Adipose tissue (tissue), 3 donors: ENCODE results near the gene RBM33. TPM values are rescaled to one million over a fixed set of nuclear protein-coding genes. Genes with fewer than 3 reads are reported as not detected.
"Not testable (repeated sequence)": the region's sequence is repeated elsewhere in the genome, so short reads cannot be mapped to it uniquely, and the experiment has no call there.

ENCODE experiments used
- H3K27ac ChIP-seq: one replicate; pipeline ENCODE4 v1.5.1; 2013; ENCODE audit warnings: low read depth, low read length
- WGBS, 3 donors: extraction: QIAGEN DNeasy Blood & Tissue Kit; methylation state at CpG; one replicate each; pipeline ENCODE4 v1.1.7; 2013; 5-methylcytosine and 5-hydroxymethylcytosine counted together
- polyA plus RNA-seq, 3 donors: library from polyadenylated mRNA; stranded (reverse); fragments of 200-250 nt; gene quantifications; one replicate each; pipeline ENCODE4 v1.2.3, GENCODE V29; 2013
- donor health status: healthy with polysubstance abuse.
- donor health status: Bipolar disorder and iron deficiency.
- donor health status: healthy.

Gene RBM33
- polyA plus RNA-seq, 3 donors, result 10.6 to 18.9 (median 12.6) TPM

DNA sequence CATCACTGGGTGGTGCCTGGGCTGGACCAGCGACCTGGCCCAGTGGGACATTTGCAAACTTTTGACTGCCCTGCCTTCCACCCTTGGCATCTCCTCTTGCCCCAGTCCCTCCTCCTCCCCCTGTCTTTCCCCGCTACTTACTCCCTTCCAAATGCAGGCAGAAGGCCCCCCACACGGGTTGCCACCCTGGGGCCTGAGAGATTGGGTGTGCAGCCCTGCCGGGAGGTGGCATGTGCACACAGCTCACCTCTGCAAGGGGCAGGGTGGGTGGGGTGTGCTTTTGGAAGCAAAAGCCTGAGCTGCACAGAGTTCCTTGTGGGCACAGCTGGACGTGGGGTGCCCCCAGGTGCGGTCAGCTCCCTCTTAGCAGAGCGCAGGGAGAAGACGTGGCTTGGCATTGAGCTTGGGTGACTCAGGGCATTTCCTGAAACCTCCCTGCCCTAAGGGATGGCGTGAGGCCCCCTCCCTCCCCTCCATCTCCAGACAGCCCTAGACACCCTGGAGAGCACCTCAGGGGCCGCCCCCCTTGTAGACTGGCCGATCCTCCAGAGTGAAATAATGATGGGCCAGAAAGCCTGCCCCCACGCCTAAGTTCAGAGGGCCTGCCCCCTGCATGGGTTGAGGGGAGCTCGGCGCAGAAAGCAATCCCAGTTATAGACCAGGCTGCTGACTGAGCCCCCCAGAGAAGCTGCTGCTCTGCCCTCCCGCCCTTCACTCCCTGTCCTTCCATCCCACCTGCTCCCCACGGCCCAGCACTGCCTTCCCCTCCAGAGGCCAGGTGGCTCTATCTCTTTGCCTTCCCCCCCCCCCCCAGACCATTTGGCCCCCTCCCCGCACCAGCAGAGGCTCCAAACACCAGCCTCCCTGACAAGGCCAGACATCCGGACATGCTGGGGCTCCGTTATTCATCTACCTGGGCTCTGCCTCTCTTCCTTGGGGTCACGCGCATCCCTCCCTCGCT, 170.1 kb downstream of the RBM33 start:
- H3K27ac ChIP-seq, result no peak overlapping the region
- 9 to 23% (median 17%) methylated on average over 22 of the region's 22 CpGs for WGBS, 3 donors

DNA sequence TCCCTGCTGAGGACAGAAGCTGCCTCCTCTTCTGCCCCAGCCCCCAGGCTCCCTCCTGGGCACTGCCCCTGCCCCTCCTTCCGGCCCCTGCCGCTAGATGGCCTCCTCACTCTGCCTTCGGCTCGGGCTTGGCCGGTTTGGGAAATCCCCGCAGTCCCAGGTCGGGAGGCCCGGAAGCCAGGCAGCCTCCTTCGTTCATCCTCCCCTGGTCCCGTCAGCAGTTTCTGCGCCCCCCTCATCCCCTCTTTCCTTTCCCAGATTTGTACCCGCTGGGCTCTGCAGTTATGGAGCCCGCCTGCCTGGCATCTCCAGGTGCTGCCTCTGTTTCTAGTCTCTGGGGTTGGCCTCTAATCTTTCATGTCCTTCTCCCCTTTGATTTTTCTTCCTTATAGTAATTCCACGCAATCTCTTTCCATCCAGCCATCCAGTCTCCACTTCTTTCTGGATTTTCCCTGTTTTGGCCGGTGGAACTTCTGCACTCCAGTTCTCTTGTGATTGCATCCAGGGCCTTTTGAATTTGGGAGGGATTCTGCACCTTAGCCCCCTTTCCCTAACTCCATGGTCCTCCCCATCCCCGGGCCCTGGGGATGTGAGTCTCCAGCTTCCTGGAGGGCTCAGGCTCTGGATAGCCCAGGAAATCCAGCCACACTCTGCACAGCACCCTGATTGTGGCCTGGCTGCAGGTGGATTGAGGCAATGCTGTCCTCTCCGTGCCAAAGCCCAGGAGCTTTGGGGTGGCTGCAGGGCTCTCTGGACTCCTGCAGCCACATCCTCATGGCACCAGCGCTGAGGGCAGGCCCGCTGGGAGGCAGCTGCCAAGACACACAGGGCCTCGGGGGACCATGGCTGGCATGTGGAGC, 171.1 kb downstream of the RBM33 start:
- WGBS, 3 donors, result 30 to 32% (median 31%) methylated on average over 20 of the region's 20 CpGs
- H3K27ac ChIP-seq, result no peak overlapping the region

DNA sequence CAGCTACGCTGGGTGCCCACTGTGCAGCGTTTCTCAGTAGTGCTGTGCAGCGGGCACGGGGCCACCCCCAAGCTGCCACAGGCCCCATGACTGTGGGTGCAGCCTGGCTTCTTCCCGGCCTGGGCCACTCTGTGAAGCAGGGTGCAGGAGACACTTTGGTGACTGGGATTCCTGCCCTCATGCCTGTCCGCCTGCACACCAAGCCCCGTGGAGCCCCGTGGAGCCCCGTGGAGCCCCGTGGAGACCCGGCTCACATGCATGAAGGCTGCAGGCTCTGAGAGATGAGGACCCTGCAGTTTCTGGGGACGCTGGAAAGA, 171.7 kb downstream of the RBM33 start:
- WGBS, 3 donors, result 85 to 89% (median 89%) methylated on average over 11 to 12 of the region's 12 CpGs
- H3K27ac ChIP-seq, result no peak overlapping the region

DNA sequence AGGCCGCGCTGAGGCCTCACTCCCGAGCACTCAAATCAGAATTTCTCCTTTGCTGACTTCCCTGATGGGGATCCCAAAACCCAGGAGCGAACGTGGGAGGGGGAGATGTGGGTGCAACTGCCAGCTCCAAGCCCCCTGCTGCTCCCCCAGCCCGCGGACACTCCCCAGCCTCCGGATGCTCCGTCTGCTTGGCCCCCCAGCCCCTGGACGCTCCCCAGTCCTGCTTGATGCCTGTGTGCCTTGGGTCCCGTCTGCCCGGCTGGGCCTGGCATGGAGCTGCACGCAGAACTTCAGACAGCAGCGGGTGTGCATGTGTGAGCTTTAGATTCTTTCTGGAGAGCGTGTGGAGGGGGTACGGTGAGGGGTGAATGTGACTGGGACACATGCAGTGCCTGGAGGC, 172.5 kb downstream of the RBM33 start:
- 85 to 91% (median 89%) methylated on average over 16 of the region's 16 CpGs for WGBS, 3 donors
- H3K27ac ChIP-seq, result no peak overlapping the region

DNA sequence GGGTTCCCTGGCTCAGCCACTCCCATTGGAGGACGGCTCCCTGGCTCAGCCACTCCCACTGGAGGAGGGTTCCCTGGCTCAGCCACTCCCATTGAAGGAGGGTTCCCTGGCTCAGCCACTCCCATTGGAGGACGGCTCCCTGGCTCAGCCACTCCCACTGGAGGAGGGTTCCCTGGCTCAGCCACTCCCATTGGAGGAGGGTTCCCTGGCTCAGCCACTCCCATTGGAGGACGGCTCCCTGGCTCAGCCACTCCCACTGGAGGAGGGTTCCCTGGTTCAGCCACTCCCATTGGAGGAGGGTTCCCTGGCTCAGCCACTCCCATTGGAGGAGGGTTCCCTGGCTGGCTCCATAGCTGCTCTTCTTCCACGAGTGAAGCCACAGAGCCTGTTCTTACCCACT, 173.1 kb downstream of the RBM33 start:
- WGBS, 3 donors, result 55 to 74% (median 62%) methylated on average over 2 to 4 of the region's 4 CpGs
- not testable (repeated sequence) for H3K27ac ChIP-seq

DNA sequence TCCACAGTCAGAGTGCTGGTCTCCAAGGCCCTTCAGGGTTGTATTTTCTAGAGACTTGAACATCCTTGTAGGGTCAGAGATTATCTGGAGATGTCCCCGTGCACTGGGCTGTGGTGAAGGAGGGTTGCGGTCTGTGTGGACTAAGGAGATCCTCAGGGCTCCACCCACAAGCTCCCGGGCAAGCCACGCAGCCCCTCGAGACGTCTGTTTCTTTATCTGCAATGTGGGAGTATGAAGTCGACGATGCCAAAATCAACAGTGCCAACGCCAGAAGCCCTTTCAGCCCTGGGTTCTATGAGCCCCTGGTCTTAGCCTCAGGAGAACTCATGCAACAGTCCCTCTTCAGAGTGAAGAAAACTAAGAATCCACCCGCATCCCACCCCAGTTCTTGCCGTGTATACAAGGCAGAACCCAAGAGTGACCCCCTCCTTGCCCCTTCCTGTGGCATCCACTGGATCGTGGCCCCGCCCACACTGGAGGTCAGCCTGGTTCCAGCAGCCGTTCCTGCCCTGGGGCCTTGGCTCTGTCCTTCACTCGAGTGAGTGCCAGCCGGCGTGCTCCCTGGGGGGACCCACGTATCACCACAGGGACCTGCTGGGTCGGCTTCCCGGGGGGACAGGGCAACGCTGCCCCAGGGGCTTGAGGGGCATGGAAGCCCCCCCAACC, 173.8 kb downstream of the RBM33 start:
- 56 to 67% (median 66%) methylated on average over 21 of the region's 21 CpGs for WGBS, 3 donors
- no peak overlapping the region for H3K27ac ChIP-seq

DNA sequence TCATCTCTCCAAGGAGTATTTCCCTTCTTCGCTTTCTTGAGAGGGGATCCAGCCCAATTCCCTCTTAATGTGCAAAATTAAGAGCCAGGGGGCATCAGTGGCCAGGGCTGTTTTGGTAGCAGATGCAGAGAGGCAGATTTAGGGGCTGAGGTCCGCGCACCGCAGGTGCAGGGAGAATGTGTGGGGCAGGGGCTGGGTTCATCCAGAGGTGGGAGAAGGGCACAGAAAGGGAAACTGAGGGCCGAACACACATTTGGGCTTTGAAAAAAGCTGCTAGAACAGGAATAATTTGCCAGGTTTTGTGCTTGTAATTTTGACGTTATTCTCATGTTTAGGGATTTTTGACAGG, 174.3 kb downstream of the RBM33 start:
- 66 to 77% (median 71%) methylated on average over 6 of the region's 6 CpGs for WGBS, 3 donors
- no peak overlapping the region for H3K27ac ChIP-seq

DNA sequence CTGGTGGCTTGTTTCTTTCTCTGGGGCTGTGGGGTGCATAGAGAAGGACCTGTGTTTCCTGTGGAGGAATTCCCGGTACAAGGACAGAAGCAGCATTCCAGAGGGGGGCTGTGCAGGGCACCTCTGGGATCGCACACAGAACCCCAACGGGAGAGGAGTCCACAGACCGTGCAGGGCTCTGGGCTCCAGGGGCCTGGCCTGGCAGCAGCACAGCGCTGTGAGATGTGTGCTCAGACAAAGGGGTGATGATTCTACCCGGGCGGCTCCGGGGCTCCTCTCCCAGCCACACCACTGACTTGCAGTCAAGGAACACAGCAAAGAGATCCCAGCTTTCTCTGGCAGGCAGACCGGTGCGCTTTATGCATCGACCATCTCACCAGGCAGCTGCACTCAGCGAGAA, 174.7 kb downstream of the RBM33 start:
- H3K27ac ChIP-seq, result no peak overlapping the region
- 60 to 75% (median 67%) methylated on average over 12 of the region's 12 CpGs for whole genome bisulfite sequencing, 3 donors

DNA sequence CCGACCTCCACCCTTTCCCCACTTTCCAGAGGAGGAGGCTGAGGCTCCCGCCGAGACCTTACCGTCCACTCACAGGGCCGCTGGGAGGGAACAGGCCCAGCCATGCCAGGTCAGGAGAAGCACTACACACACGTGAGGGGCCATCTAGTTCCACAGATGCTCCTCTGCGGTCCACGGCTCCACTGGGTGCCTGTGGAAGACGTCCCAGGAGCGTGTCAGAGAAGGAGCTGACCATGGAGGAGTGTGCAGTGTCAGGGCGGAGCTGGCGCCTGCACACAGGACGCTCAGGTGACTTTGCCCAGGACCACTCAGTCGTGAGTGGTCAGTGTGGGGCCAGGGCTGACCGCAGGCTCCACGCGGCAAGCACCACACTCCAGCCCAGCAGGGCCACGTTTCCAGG, 175.8 kb downstream of the RBM33 start:
- H3K27ac ChIP-seq, result no peak overlapping the region
- WGBS, 3 donors, result 82 to 86% (median 82%) methylated on average over 18 of the region's 18 CpGs

DNA sequence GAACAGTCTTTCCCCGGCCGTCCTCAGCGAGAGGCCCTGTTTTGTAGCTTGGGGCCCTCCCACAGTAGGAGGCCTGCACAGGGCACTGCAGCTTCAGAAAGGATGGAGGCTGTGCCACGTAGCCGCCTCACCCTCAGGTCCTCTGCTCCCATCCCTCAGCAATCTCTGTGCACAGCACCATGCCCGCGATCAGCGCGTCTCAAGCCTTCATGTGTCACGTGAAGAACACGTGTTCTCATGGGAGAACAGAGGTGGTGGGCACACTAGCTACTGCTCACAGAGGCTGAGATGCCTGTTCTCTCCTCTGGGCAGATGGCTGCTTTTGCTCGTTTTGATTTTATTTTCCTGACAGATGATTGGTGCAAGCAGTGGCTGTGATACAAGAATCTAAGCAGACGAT, 176.3 kb downstream of the RBM33 start:
- 75 to 82% (median 81%) methylated on average over 13 of the region's 13 CpGs for WGBS, 3 donors
- H3K27ac ChIP-seq, result no peak overlapping the region

DNA sequence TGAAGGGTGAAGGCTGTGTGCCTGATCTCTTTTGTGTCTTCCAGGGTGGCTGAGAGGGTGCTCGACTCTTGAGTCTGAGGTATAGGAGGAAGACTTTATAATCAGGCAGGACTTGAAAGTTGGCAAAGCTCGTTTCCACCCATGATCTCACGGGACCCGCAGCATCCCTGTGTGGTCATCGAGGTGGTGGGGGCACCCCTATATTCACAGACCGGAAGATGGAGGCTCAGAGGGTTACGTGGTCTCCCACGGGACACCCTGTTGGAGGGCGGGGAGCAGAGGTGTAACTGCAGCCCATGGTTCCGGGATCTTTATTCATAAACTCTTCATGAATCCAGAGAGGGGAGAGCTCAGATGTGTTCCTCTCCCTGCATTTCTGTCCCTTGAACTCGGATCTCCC, 177.4 kb downstream of the RBM33 start:
- 82 to 85% (median 83%) methylated on average over 11 of the region's 11 CpGs for WGBS, 3 donors

DNA sequence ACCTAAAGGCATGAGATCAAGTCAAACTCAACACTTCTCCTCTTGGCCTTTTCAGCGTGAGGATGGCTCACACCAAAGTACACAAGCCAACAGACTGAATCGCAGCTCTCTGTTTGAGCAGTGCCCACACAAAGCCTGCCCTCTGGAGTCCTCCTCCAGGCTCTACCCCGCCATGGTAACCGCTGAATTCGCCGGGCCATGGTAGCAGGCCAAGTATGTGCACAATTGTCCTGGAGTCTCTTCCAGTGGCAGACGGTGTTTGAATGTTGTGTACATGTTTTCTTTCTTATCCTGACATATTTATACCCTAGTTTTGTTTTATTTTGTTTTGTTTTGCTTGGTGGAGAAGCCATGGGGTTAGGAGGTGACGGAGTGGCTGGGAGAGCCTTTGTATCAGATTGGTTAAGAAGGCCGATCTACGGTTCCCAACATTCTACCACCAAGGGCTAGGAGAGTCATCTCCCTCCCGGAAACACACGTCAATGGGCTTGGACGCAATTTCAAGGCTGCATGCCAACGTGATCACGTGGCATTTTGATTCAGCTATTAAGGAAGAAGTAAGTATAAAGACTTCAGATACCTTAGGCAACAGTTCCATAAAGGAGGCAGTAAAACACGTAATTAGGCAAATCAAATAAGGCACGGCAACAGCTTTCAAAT, 179.9 kb downstream of the RBM33 start:
- 73 to 86% (median 79%) methylated on average over 17 of the region's 17 CpGs for WGBS, 3 donors

More for the DNA sequence above, 177.4 kb downstream of the RBM33 start:
- H3K27ac ChIP-seq, result no peak overlapping the region

DNA sequence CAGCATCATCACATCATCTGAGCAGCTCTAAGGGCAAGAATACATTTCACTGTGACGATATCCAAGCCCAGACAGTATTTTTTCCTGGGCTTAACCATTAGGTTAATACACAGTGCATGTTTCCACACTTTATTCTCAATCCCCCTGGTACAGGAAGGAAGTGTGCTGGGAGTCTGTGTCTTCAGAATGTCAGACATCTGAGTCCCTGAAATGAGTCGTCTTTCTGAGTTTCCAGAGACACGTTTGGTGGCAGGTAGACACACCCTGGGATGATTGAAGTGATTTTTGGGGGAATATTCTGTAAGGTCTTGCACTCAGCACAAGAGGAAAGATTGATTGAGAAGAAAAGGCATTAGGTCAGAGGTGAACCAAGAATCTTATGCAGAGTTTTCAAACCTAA, 180.9 kb downstream of the RBM33 start:
- 47 to 49% (median 47%) methylated on average over 3 of the region's 3 CpGs for WGBS, 3 donors

More for the DNA sequence above, 179.9 kb downstream of the RBM33 start:
- no peak overlapping the region for H3K27ac ChIP-seq

DNA sequence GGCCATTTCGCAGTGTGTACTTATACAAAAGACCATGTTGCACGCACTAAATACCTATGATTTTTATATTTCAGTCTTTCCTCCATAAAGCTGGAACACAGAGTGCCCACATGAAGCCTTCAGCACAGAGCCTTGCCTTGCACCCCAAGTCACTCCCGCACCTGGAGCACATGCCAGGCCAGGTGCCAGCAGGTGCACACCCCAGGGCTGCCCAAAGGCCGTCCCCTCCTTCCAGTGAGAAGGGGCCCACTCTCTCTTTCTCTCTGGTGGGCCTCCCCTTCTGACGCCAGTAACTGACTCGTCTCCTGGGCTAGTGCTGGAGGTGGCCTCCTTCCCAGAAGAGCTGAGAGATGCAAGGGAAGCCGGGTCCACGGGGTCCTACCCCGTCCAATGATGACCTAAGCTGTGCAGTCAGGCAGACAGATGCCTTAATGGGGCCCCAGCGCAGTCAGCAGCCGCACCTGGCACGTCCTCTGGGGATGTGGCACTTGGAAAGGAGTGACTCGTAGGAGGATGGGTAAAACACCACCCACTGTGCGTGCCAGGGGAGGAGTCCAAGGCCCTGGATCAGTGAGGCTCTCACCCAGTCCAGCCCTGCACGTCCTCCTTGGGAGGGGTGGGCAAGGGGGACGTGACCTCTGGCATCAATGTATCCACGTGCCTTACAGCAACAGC, 185.5 kb downstream of the RBM33 start:
- WGBS, 3 donors, result 74 to 79% (median 78%) methylated on average over 17 of the region's 17 CpGs
- H3K27ac ChIP-seq, result no peak overlapping the region

More for the DNA sequence above, 180.9 kb downstream of the RBM33 start:
- H3K27ac ChIP-seq, result no peak overlapping the region
